GM12874 (cell line): ENCODE data around the gene XYLT1.

Experiments
- CTCF ChIP-seq: IDR thresholded peaks from 2 replicates; pipeline ENCODE4 v1.5.1; 2011; ENCODE audit warnings: low read depth, mild to moderate bottlenecking, control low read depth, low read length, moderate library complexity; ENCODE audit not compliant: insufficient read depth

Gene XYLT1

GRCh38 chr16:17470908-17471718 lies at the start of gene XYLT1:
XYLT1 (minus strand) TSS chr16:17470960; CDS start chr16:17470796, 164 bp downstream.
- TF ChIP-seq CTCF: no peak

GRCh38 chr16:17520111-17520510 lies 49.4 kb upstream of the XYLT1 start:
- TF ChIP-seq CTCF: no peak

GRCh38 chr16:17519101-17519955 lies 48.6 kb upstream of the XYLT1 start:
- no peak for TF ChIP-seq CTCF

GRCh38 chr16:17518441-17518840 lies 47.7 kb upstream of the XYLT1 start:
- TF ChIP-seq CTCF: no peak

GRCh38 chr16:17515421-17516210 lies 44.9 kb upstream of the XYLT1 start:
- TF ChIP-seq CTCF: no peak

GRCh38 chr16:17512636-17513220 lies 42.0 kb upstream of the XYLT1 start:
- no peak for TF ChIP-seq CTCF

GRCh38 chr16:17511340-17511739 lies 40.6 kb upstream of the XYLT1 start:
- no peak for TF ChIP-seq CTCF
